ENCODE measurements around the gene FA2H.

FA2H gene

DNA sequence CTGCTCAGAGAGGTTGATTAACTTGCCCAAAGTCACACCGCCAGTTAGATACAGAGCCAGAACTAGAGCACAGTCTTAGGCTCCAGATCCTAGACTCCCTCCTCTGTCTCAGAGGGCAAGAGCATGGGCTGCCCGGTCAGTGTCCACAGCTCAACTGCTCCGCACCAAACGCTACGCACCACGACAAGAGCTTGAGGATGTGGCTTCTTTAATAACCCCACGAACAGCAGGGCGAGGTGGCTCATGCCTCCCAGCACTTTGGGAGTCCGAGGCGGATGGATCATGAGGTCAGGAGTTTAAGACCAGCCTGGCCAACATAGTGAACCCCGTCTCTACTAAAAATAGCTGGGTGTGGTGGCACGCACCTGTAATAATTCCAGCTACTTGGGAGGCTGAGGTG lies 21.4 kb downstream of the FA2H start:
- ATAC-seq = no peak
- TF ChIP-seq RARB (CRISPR knock-in tag; IDR thresholded peaks at IDR 0.05) = no peak
- no peak for TF ChIP-seq ISL1 (CRISPR knock-in tag; IDR thresholded peaks at IDR 0.05)
- no peak for TF ChIP-seq ARNTL (CRISPR knock-in tag; IDR thresholded peaks at IDR 0.05; ENCODE audit: borderline replicate concordance, low read depth)
- TF ChIP-seq ZNF8 (CRISPR knock-in tag; IDR thresholded peaks at IDR 0.05) = no peak
- TF ChIP-seq TCF4 (CRISPR knock-in tag; IDR thresholded peaks at IDR 0.05; ENCODE audit: borderline replicate concordance) = no peak
- TF ChIP-seq GLIS3 (CRISPR knock-in tag; IDR thresholded peaks at IDR 0.05) = no peak
- no peak for TF ChIP-seq ESRRG (CRISPR knock-in tag; IDR thresholded peaks at IDR 0.05)

DNA sequence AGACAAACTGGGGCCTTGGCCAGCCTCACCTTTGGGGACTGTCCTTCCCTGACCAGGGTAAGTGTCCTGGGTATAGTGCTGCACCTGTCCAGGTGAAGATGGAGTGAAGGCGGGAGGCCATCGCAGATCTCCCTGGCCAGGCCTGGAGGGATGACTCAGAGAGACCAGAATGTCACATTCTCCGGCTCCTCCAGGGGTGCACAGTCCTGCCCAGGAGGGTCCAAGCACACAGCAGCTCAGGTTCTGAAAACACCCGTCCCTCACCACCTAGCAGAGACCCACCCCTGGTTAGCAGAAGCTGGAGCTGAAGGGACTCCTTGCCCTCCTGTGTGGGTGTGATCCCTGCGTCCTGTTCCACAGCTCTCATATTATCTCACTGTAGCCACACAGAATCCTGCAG lies 21.9 kb downstream of the FA2H start:
- ATAC-seq = no peak
- no peak for TF ChIP-seq TCF4 (CRISPR knock-in tag; IDR thresholded peaks at IDR 0.05; ENCODE audit: borderline replicate concordance)
- no peak for TF ChIP-seq ESRRG (CRISPR knock-in tag; IDR thresholded peaks at IDR 0.05)
- TF ChIP-seq OSR1 (CRISPR knock-in tag; IDR thresholded peaks at IDR 0.05) = no peak
- no peak for TF ChIP-seq ISL1 (CRISPR knock-in tag; IDR thresholded peaks at IDR 0.05)
- TF ChIP-seq ARNTL (CRISPR knock-in tag; IDR thresholded peaks at IDR 0.05; ENCODE audit: borderline replicate concordance, low read depth) = no peak

- no peak for ATAC-seq
- TF ChIP-seq SNAI2 (CRISPR knock-in tag; IDR thresholded peaks at IDR 0.05) (no peak), ZC3H10 (CRISPR knock-in tag; IDR thresholded peaks at IDR 0.05) (no peak), TCF4 (CRISPR knock-in tag; IDR thresholded peaks at IDR 0.05; ENCODE audit: borderline replicate concordance) (no peak), GLIS3 (CRISPR knock-in tag; IDR thresholded peaks at IDR 0.05) (no peak), PPARA (CRISPR knock-in tag; IDR thresholded peaks at IDR 0.05; ENCODE audit: borderline replicate concordance) (no peak), TOX (CRISPR knock-in tag; IDR thresholded peaks at IDR 0.05; ENCODE audit: borderline replicate concordance) (no peak), BACH2 (CRISPR knock-in tag; IDR thresholded peaks at IDR 0.05; ENCODE audit: borderline replicate concordance) (no peak)
- TF ChIP-seq, protein P1, sequence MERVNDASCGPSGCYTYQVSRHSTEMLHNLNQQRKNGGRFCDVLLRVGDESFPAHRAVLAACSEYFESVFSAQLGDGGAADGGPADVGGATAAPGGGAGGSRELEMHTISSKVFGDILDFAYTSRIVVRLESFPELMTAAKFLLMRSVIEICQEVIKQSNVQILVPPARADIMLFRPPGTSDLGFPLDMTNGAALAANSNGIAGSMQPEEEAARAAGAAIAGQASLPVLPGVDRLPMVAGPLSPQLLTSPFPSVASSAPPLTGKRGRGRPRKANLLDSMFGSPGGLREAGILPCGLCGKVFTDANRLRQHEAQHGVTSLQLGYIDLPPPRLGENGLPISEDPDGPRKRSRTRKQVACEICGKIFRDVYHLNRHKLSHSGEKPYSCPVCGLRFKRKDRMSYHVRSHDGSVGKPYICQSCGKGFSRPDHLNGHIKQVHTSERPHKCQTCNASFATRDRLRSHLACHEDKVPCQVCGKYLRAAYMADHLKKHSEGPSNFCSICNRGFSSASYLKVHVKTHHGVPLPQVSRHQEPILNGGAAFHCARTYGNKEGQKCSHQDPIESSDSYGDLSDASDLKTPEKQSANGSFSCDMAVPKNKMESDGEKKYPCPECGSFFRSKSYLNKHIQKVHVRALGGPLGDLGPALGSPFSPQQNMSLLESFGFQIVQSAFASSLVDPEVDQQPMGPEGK (CRISPR knock-in tag; IDR thresholded peaks at IDR 0.05; ENCODE audit: borderline replicate concordance) = no peak
- TF ChIP-seq, protein P2, sequence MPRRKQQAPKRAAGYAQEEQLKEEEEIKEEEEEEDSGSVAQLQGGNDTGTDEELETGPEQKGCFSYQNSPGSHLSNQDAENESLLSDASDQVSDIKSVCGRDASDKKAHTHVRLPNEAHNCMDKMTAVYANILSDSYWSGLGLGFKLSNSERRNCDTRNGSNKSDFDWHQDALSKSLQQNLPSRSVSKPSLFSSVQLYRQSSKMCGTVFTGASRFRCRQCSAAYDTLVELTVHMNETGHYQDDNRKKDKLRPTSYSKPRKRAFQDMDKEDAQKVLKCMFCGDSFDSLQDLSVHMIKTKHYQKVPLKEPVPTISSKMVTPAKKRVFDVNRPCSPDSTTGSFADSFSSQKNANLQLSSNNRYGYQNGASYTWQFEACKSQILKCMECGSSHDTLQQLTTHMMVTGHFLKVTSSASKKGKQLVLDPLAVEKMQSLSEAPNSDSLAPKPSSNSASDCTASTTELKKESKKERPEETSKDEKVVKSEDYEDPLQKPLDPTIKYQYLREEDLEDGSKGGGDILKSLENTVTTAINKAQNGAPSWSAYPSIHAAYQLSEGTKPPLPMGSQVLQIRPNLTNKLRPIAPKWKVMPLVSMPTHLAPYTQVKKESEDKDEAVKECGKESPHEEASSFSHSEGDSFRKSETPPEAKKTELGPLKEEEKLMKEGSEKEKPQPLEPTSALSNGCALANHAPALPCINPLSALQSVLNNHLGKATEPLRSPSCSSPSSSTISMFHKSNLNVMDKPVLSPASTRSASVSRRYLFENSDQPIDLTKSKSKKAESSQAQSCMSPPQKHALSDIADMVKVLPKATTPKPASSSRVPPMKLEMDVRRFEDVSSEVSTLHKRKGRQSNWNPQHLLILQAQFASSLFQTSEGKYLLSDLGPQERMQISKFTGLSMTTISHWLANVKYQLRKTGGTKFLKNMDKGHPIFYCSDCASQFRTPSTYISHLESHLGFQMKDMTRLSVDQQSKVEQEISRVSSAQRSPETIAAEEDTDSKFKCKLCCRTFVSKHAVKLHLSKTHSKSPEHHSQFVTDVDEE (CRISPR knock-in tag; IDR thresholded peaks at IDR 0.05) = no peak
Measured at GRCh38 chr16:74752258-74752657, 22.4 kb downstream of the FA2H start.

- ATAC-seq = no peak
- TF ChIP-seq ARNTL (CRISPR knock-in tag; IDR thresholded peaks at IDR 0.05; ENCODE audit: borderline replicate concordance, low read depth) = no peak
- TF ChIP-seq CSDC2 (CRISPR knock-in tag; IDR thresholded peaks at IDR 0.05) = no peak
- no peak for TF ChIP-seq ZNF70 (CRISPR knock-in tag; IDR thresholded peaks at IDR 0.05)
- no peak for TF ChIP-seq ZC3H10 (CRISPR knock-in tag; IDR thresholded peaks at IDR 0.05)
- TF ChIP-seq ESRRG (CRISPR knock-in tag; IDR thresholded peaks at IDR 0.05) = no peak
- no peak for TF ChIP-seq TOX (CRISPR knock-in tag; IDR thresholded peaks at IDR 0.05; ENCODE audit: borderline replicate concordance)
- no peak for TF ChIP-seq GLIS3 (CRISPR knock-in tag; IDR thresholded peaks at IDR 0.05)
- no peak for TF ChIP-seq OSR1 (CRISPR knock-in tag; IDR thresholded peaks at IDR 0.05)
- no peak for TF ChIP-seq CSRNP3 (CRISPR knock-in tag; IDR thresholded peaks at IDR 0.05)
- no peak for TF ChIP-seq RARB (CRISPR knock-in tag; IDR thresholded peaks at IDR 0.05)
- no peak for TF ChIP-seq ZFP30 (CRISPR knock-in tag; IDR thresholded peaks at IDR 0.05)
- TF ChIP-seq SNAI2 (CRISPR knock-in tag; IDR thresholded peaks at IDR 0.05) = no peak
- TF ChIP-seq ZFP3 (CRISPR knock-in tag; IDR thresholded peaks at IDR 0.05) = no peak
- TF ChIP-seq BACH2 (CRISPR knock-in tag; IDR thresholded peaks at IDR 0.05; ENCODE audit: borderline replicate concordance) = no peak
- no peak for TF ChIP-seq TCF4 (CRISPR knock-in tag; IDR thresholded peaks at IDR 0.05; ENCODE audit: borderline replicate concordance)
Measured at GRCh38 chr16:74751658-74752057, 23.0 kb downstream of the FA2H start.

Measured in SK-N-SH treated with all-trans-retinoic acid at 6 μM for 48 hours (cell line).